GM21360 (cell line): Measurements from ENCODE around the gene SPATS2.
"Not testable (repeated sequence)": the region's sequence is repeated elsewhere in the genome, so short reads cannot be mapped to it uniquely, and the experiment has no call there.

ENCODE experiments used
- ATAC-seq: cut with Tn5 transposase; IDR thresholded peaks from one replicate; pipeline ENCODE4 v1.9.1; 2021; ENCODE audit warnings: mild to moderate bottlenecking, moderate library complexity; ENCODE audit not compliant: unreplicated experiment

SPATS2 gene

GRCh38 chr12:49349266-49349665 lies 18.0 kb upstream of the SPATS2 start:
- no peak for ATAC-seq

GRCh38 chr12:49352351-49352750 lies 14.9 kb upstream of the SPATS2 start:
- ATAC-seq = no peak

GRCh38 chr12:49355913-49356312 lies 11.3 kb upstream of the SPATS2 start:
- no peak for ATAC-seq

GRCh38 chr12:49357103-49357678 lies 10.1 kb upstream of the SPATS2 start:
- no peak for ATAC-seq

GRCh38 chr12:49358483-49359141 lies 8.7 kb upstream of the SPATS2 start:
- no peak for ATAC-seq

- no peak for ATAC-seq
Measured at GRCh38 chr12:49359671-49360070, 7.6 kb upstream of the SPATS2 start.

- ATAC-seq = no peak
Measured at GRCh38 chr12:49362077-49362476, 5.2 kb upstream of the SPATS2 start.

- ATAC-seq = no peak
Measured at GRCh38 chr12:49364989-49365388, 2.3 kb upstream of the SPATS2 start.

GRCh38 chr12:49365542-49365941 lies 1.7 kb upstream of the SPATS2 start:
- no peak for ATAC-seq

- ATAC-seq = peak; percentile 14
Measured at GRCh38 chr12:49366096-49366651, 1.1 kb upstream of the SPATS2 start.

GRCh38 chr12:49366652-49367380 lies 446 bp upstream of the SPATS2 start:
- peak; percentile 53 for ATAC-seq

GRCh38 chr12:49368240-49368600 lies 958 bp downstream of the SPATS2 start:
- ATAC-seq = no peak

GRCh38 chr12:49369411-49370145 lies 2.3 kb downstream of the SPATS2 start:
- peak; percentile 45 for ATAC-seq

- ATAC-seq = no peak
Measured at GRCh38 chr12:49370539-49370938, 3.3 kb downstream of the SPATS2 start.

- no peak for ATAC-seq
Measured at GRCh38 chr12:49375406-49375805, 8.1 kb downstream of the SPATS2 start.

GRCh38 chr12:49377386-49377785 lies 10.1 kb downstream of the SPATS2 start:
- no peak for ATAC-seq

- not testable (repeated sequence) for ATAC-seq
Measured at GRCh38 chr12:49380184-49380583, 12.9 kb downstream of the SPATS2 start.

GRCh38 chr12:49388682-49389386 lies 21.6 kb downstream of the SPATS2 start:
- ATAC-seq = no peak

GRCh38 chr12:49389387-49389703 lies 22.1 kb downstream of the SPATS2 start:
- ATAC-seq = no peak

- no peak for ATAC-seq
Measured at GRCh38 chr12:49397000-49397399, 29.7 kb downstream of the SPATS2 start.

- no peak for ATAC-seq
Measured at GRCh38 chr12:49400304-49400703, 33.0 kb downstream of the SPATS2 start.
